NCI-H2107 treated with DMSO at 0.1 percent for 48 hours (cell line): Measurements from ENCODE around the gene GP1BB.
A peak's percentile ranks its signal among the peaks of the same experiment; 100 is the strongest.
"Not testable (repeated sequence)": the region's sequence is repeated elsewhere in the genome, so short reads cannot be mapped to it uniquely, and the experiment has no call there.

Experiments
- DNase-seq: peaks from one replicate; lab custom pipeline; 2025; ENCODE audit not compliant: unreplicated experiment; lab: John Stamatoyannopoulos, UW

Gene GP1BB

DNA sequence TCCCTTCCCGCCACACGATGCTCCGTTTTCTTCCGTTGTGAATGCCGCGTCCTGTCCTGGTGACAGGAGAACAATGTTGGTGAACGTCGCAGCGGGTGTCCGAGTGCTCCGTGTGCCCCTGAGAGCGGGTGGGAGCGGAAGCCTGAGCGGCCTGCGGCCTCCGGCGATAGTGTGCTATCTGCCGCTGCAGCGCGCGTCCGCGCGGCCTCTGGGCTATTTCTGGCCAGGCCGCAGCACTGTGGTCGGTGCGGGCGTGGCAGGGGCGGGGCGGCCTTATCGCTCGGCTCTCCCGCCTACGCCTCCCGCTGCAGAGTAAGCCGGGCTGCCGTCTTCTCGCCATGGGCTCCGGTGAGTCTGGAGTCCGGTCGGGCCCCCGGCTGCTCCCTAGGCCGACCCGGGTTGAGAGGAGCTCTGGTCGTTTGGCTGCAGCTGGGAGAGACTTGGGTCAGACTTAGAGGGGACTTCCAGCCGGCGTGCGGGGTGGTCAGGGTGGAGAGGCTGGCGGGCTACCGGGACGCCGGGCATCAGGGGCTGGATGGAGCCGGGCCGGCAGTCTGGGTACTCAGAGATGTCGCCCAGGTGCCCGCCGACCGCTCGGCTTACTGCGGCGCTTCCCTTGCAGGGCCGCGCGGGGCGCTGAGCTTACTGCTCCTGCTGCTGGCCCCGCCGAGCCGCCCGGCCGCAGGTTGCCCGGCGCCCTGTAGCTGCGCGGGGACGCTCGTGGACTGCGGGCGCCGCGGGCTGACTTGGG, at the start of gene GP1BB:
Gene GP1BB, plus strand, starts transcription at position 308 of the 751 bp plus-strand sequence. Its CDS starts 31 bp downstream, at position 339.
- DNase-seq = no peak

DNA sequence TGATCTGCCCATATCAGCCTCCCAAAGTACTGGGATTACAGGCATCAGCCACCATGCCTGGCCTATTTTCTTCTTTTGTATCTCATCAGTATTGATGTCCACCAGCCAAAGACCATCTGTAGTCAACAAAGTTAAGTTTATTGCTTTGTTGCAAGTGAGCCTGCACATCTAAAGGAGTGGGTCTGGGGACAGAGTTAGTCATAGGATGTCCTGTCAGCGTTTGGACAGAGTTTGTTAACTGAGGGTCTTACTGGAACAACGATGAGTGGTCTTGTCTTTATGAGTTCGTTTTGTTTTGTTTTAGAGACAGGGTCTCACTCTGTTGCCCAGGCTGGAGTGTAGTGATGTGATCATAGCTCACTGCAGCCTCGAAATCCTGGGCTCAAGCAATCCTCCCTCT, 49.7 kb upstream of the GP1BB start:
- no peak for DNase-seq

DNA sequence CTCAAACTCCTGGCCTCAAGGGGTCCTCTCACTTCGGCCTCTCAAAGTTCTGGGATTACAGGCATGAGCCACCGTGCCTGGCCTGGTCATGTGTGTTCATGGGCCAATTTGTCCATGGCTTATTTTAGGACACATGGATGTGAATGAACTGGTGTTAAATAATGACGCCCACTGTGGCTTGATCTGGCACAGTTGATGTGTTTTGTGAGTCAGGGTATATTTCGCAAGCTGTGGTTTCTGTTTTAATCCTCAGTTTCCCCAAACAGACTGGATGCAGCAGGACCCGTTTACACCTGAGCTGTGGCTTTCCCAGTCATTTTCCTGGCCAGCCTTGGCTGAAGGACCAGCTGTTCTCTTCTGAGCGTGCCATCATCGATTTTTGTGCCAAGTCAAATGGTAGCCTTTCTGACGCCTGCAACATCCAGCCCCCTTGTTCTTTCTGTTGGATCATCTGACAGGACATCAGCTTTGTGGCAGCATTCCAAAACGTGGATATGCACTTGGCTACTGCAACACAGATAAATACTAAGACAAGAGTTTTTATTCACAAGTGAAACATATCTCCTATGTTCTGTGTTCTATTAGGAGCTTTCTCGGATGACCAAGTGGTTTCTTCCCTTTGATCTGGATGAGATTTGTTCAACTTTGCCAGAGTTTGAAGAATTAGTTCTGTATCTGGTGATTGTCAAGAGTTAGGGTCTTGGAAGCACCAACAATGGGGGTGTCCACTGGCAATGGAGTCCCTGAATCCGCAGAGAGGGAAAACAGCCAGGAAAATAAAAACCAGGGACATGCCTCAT, 49.0 kb upstream of the GP1BB start:
- DNase-seq = no peak

DNA sequence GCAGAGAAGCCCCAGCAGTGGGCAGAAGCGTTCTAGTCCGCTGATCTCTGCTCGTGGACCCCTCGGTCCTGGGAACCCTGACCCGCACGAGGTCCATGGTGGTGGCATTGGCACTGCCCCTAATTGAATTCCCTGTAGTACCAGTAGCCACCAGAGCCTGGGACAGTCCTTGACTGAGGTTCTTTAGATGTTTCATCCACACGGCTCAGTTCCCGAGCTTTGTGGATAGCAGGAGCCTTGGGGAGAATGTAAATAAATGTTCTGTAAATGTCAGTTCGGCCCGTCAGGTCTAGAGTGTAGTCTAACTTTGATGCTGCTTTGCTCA, 48.4 kb upstream of the GP1BB start:
- DNase-seq = no peak

DNA sequence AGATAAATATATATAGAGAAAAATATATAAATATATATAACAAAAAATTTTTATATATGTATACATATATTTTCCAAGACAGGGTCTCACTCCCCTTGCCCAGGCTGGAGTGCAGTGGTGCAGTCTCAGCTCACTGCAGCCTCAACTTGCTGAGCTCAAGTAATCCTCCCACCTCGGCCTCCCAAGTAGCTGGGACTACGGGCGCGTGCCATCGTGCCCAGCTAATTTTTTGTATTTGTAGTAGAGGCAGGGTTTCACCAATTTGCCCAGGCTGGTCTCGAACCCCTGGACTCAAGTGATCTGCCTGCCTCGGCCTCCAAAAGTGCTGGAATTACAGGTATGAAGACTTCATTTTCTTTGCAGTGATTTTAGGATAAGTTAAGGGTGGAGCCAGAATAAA, 47.9 kb upstream of the GP1BB start:
- no peak for DNase-seq

DNA sequence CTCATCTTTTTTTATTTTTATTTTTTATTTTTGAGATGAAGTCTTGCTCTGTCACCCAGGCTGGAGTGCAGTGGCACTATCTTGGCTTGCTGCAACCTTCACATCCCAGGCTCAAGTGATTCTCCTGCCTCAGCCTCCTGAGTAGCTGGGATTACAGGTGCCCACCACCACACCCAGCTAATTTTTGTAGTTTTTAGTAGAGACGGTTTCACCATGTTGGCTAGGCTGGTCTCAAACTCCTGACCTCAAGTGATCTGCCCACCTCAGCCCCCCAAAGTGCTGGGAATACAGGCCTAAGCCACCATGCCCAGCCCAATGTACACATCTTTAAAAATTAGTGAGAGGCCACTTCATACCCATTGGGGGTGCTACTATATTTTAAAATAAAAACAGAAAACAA, 46.9 kb upstream of the GP1BB start:
- DNase-seq = not testable (repeated sequence)

DNA sequence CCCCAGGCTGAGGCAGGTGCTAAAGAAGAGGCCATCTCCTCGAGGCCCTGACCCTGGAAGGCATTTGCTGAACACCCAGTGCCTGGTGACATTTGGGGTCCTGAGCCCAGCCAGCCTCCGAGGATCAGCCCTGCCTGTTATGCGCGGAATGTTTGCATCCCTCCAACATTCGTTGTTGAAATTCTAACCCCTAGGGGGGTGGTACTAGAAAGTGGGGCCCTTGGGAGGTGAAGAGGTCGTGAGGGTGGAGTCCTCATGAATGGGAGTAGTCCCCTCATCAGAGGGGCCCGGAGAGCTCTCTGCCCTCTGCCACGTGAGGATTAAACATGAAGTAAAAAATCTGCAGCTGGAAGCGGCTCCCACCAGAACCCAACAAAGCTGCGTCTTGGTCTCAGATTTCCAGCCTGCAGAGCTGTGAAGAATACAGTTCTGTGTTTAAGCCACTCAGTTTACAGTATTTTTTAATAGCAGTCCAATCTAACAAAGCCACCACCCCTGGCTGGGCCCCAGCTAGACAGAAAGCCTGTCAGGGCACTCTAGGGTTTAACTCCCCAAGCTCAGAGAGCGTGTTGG, 44.3 kb upstream of the GP1BB start:
- peak; percentile 65 for DNase-seq

DNA sequence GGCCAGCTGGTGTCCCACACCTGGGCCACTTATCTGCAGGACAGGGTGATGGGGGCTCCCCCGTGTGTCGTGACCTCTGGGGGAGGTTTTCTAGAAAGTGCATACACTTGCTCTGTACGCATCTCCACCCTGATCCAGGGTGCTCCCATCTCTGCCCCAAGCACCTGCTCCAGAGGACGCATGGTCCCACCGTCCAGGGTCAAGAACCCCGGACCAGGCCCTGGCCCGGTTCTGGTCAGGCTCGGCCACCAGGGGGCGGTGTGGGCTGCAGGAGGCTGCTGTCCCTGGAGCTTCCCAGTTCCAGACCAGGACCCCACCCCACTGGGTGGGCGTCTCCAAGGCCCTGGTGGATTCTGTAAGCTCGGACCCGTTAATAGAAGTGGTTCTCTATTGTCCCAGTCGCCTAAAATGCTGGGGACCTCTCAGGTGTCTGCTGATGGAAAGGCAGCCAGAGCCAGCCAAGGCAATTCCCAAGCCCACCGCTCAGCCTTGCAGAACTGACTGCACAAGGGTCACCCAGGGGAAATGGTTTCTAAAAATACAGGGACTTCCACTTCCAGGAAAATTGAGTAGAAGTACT, 43.7 kb upstream of the GP1BB start:
- no peak for DNase-seq

DNA sequence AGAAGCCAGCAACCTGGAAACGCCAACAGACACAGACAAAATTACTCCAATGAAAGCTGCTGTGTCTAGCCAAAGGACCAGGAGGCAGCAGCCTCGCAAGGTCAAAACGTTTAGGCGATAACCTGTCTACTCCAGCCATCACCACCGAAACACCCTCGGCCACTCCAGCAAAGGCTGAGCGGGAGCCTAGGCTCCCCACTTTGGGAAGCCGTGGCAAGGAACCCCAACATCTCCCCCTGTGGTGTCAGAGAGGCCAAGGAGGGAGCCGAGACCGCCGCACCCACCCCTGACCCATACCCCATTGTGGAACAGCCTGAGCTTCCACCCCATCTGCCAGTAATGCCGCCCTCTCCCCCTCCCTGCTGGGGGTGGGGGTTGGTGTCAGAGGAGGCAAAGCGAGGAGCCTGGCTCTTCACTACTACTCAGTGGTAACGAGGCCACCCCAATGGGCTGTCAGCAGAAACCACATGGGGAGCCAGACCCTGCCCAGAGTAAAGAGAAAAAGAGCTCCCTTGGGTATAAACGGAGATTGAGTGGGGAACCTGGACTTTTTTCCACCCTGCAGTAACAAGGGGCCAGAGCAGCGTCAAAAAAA, 43.0 kb upstream of the GP1BB start:
- DNase-seq = no peak

DNA sequence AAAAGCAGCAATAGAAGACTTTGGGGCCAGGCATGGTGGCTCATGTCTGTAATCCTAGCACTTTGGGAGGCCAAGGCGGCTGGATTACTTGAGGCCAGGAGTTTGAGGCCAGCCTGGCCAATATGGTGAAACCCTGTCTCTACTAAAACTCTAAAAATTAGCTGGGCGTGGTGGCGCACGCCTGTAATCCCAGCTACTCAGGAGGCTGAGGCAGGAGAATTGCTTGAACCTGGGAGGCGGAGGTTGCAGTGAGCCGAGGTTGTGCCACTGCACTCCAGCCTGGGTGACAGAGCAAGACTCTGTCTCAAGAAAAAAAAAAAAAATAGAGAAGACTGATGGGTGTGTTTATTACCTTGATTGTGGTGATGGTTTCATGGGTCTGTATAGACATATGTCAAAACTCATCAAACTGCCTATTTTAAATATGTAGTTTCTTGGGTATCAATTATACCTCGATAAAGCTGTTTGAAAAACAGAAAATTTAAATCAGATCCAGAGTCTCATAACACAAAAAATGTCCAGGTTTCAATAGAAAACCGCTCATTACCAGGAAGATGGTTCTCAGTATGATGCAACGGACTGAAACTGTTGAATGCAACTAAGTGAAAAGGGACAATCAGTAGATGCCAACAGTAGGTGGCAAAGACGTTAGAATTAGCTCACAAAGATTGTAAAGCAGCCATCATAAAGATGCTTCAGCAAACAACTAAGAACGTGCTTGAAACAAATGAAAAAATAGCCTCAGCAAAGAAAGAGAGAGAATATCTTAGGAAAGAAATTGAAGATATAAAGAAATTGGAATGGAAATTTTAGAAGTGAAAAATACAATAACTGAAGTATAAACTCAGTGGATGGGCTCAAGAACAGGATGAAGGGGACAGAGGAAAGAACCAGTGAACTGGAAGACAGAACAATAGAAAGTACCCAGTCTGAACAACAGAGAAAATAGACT, 42.2 kb upstream of the GP1BB start:
- no peak for DNase-seq

DNA sequence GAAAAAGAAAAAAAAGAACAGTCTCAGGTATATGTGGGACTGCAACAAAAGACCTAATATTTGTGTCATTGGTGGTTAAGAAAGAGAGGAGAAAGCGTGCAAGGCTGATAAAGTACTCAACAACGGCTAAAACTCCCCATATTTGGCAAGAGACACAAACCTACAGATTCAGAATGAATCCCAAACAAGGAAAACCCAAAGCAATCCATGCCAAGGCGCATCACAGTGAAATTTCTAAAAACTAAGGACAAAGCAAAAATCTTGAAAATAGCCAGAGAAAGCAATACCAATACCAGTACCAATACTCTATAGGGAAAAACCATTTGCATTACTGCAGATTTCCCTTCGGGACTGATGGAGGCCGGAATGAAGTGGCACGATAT, 41.5 kb upstream of the GP1BB start:
- DNase-seq = no peak

DNA sequence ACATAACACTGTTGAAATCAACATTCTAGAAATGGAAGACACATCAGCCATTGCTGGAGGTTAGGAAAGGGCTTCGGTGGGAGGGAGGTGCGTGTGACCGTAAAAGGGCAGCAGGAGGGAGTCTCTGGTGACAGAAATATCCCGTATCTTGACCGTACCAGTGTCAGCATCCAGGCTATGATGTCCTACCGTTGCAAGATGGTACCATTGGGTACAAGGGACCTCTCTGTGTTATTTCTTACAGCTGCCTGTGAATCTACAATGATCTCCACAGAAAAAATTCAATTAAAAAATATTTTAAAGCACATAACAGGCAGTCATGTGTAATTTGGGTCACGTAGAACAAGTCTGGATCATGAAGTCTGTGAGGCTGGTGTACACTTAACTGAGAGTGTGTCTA, 36.4 kb upstream of the GP1BB start:
- DNase-seq = no peak

DNA sequence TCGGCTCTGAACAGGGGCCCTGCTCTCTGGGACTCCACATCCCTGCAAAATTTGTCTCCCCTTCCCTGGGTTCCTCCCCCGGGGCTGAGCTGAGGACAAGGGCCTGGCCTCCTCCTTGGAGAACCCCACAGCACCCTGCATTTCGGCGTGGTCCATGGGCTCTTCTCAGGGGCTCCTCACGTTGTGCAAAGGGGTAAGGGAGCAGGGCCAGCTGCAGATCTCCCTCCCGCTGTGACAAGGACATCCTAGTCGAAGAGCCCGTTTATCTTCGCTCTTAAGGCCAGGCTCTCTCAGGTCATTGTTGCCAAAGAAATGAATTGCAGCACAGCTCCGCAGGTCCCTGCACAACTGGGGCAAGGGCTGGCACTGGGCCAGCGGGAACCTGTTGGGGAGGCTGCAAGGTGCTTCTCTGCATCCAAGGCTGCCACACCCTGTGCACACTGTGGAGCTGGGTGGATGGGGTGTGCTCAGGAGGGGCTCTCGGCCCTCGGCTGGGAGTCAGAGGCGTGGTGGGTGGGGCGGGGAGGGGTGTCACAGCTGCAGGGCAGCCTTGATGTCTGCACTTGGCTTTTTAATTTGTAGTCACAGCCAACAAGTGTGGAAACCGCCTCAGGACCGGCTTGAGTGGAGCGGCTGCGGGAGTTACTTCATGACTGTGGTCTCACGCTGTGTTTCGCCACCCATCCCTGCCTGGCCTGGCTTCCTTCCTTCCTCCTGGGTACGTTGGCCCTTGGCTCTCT, 35.6 kb upstream of the GP1BB start:
- no peak for DNase-seq

DNA sequence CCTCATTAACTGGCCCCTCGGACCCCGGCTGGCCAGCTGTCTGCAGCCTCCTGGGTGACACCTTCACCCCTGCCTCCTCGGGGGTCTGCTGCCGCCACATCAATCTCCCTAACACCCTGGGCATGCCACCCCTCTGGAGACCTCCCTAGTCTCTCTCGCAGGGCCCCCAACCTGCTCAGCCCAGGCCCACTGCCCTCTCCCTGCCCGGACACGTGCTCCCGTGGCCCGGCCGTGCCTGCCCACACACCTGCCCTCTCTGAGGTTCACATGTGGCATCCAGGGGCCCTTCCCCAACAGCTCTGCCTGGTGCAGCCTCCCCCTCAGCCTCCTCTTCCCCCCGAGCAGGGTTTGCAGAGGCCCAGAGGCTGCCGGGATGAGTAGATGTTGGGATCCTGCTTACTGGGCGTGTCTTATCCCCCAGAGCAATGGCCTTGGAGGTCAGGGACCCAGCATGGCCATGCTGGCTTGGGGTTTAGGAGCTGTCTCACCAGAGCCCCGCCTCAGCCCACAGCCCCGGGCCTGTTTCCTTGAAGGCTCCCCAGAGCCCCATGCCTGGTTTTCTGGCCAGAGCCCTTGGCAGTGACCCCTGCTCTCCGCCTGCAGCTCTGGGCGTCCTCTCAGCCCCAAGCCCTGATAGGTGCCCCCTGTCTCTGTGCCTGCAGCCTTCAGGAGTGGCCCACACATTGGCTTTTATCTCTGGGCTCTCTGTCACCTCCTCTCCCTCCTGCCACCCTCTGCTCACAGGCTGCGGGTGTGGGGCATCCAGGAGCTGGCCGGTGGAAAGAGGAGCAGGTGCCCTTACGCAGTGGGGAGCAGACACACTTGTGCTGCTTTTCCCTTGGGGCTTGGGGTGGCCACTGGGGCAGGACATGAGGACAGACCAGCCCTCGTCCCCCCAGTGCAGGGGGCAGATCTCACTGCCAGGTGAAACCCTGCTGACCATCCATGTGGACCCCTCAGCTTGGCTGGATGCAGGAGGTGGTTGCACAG, 34.7 kb upstream of the GP1BB start:
- DNase-seq = no peak

DNA sequence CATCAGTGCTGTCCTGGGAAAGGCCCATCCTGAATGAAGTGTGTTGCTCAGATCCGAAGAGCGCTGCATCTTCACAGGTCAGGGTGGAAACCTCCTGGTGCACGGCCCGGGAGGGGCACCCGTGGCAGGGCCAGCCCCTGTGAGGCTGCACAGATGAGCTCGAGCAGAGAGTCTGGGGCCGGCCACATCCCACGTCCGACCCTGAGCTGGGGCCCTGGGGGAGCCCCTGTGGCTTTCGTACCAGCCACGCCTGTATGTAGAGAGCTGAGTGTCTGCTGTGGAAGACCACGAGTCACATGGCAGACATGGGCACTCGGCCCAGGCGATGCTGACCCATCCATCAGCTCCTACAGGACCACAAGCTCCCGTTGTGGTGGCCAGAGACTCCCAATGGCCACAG, 33.9 kb upstream of the GP1BB start:
- no peak for DNase-seq

DNA sequence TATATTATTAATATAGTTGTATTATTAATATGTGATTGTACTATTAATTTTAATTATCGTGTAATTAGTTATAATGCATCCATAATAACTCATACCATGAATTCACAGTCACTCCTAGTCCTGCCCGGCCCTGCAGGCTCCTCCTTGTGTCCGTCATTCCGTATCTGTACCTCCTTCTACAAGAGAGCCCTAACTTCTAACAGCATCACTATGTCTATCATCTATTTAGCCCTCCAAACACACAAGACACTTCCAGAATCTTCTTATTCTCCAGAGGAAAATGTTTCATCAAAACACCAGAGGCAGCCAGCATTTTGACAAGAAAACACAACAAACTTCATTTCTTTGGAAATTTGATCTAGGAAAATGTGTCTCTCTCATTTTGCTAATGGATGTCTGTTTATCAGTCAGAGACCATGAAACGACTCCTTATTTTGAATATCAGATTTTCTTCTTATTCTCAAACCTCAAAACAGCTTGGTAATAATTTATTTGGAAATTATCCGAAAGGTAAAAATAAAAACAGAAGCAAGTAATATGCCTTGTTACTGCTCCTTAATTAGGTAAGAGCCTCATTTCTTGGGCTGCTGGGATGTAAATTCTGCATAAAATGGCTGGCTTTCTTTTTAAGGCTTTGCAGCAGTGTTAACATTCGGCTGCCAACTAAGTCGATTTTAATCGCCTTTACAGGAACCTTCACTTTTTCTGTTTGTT, 32.2 kb upstream of the GP1BB start:
- no peak for DNase-seq

DNA sequence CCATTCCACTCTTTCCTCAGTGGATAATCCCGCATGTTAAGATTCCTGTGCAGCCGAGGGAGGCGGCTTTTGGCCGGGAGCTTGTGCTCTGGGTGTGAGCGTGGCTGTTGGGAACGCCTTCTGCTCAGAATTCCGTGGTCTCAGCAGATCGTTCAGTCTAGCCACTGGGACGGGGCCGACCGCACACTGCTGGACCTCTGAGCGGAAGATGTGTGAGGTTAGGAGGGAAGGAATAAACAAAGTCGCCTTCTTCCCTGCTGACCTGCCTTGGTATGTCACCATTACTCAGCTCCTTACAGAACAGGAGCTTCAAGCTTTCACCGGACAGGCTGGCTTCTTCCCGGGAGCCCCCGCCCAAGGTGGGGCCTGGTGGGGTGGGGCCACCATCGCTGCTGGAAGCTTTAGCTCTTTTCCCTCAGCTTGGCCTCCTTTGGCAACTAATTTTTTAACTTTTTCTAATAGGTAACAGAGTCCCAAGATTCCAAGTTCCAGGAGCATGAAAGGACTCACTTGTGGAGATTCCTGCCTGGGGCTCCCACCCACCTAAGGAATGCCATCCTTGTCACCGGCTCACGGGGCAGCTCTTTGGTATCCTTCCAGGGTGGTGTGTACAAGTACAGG, 31.5 kb upstream of the GP1BB start:
- no peak for DNase-seq

DNA sequence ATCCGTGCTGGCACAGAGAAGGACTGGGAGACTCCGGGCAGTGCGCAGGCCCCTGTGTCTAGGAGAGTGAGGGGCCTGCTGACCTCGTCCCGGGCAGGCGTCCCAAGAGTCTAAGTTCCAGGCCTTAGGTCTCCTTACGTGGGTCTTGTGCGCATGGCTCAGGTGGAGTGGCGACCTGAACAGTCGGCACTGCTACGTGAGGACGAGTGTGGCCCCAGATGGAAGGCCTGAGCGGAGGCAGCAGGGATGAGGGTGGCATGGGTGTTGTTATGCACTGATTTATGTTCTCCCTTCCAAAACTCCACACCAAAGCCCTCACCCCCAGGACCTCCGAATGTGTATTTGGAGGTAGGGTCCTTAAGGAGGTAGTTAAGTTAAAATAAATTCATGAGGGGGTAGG, 29.8 kb upstream of the GP1BB start:
- DNase-seq = no peak
